SK-N-SH treated with all-trans-retinoic acid at 6 μM for 48 hours (cell line): ENCODE measurements around the gene ARHGEF1.

Experiments
- CSDC2 ChIP-seq: fragments of 250-450 bp; sonication (Bioruptor Pico); IDR thresholded peaks from 2 replicates; pipeline ENCODE4 v1.5.0; 2020; ENCODE audit warnings: mild to moderate bottlenecking, moderate library complexity
- GLIS3 ChIP-seq: fragments of 250-450 bp; sonication (Bioruptor Pico); IDR thresholded peaks from 2 replicates; pipeline ENCODE4 v1.5.0; 2020; ENCODE audit warnings: mild to moderate bottlenecking, moderate library complexity
- OSR1 ChIP-seq: fragments of 250-450 bp; sonication (Bioruptor Pico); IDR thresholded peaks from 2 replicates; pipeline ENCODE4 v1.8.0; 2022; ENCODE audit warnings: moderate library complexity, mild to moderate bottlenecking, inconsistent platforms
- SNAI2 ChIP-seq: fragments of 250-450 bp; sonication (Bioruptor Pico); IDR thresholded peaks from 2 replicates; pipeline ENCODE4 v1.5.0; 2020; ENCODE audit warnings: mild to moderate bottlenecking, moderate library complexity
- ZFP3 ChIP-seq: fragments of 250-450 bp; sonication (Bioruptor Pico); IDR thresholded peaks from 2 replicates; pipeline ENCODE4 v1.5.0; 2020; ENCODE audit warnings: mild to moderate bottlenecking, moderate library complexity
- TF ChIP-seq, protein P1 (sequence below): fragments of 250-450 bp; sonication (Bioruptor Pico); IDR thresholded peaks from 2 replicates; pipeline ENCODE4 v1.5.1; 2021; ENCODE audit warnings: mild to moderate bottlenecking, moderate library complexity
- TF ChIP-seq, protein P2 (sequence below): fragments of 250-450 bp; sonication (Bioruptor Pico); IDR thresholded peaks from 2 replicates; pipeline ENCODE4 v1.8.0; 2021; ENCODE audit warnings: low read depth, mild to moderate bottlenecking, moderate library complexity, borderline replicate concordance
- TF ChIP-seq, protein P3 (sequence below): fragments of 250-450 bp; sonication (Bioruptor Pico); IDR thresholded peaks from 2 replicates; pipeline ENCODE4 v1.5.1; 2020; ENCODE audit warnings: low read depth, mild to moderate bottlenecking, moderate library complexity

DNA sequence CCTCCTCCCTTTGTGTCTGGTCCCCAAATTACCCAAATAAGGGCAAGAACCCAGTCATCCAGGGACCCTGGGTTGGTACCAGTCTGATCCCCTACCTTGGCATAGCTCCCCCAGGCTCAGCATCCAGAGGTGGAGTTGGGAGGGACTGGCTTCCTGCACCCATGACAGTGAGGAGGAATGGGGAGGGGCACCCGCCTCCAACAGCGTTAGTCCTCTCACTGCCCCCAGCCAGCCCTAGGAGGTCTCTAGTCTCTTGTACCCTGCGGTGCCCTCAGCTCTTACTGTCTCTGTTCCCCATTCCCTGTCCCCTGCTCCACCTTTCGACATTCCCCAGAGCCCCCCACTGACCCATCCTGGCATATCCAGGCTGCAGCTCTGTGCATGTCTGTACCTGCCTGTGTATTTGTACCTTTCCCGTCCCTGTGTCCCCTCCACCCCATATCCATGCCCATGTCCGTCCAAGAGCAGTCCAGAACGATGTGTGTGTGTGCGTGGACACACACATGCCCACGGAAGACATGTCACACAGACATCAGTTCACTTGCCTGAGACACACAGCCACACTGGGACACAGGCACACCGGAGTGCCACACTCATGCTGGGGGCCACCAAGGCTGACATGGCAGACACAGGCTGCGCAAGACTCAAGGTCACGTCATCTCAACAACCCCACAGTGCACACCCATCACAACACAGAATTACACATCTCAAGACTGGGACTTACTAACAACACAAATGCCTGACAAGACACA lies 27.4 kb downstream of the ARHGEF1 start:
- TF ChIP-seq ZFP3 (CRISPR knock-in tag), result no peak
- TF ChIP-seq, protein P1, sequence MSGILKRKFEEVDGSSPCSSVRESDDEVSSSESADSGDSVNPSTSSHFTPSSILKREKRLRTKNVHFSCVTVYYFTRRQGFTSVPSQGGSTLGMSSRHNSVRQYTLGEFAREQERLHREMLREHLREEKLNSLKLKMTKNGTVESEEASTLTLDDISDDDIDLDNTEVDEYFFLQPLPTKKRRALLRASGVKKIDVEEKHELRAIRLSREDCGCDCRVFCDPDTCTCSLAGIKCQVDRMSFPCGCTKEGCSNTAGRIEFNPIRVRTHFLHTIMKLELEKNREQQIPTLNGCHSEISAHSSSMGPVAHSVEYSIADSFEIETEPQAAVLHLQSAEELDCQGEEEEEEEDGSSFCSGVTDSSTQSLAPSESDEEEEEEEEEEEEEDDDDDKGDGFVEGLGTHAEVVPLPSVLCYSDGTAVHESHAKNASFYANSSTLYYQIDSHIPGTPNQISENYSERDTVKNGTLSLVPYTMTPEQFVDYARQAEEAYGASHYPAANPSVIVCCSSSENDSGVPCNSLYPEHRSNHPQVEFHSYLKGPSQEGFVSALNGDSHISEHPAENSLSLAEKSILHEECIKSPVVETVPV (CRISPR knock-in tag), result no peak
- TF ChIP-seq, protein P2, sequence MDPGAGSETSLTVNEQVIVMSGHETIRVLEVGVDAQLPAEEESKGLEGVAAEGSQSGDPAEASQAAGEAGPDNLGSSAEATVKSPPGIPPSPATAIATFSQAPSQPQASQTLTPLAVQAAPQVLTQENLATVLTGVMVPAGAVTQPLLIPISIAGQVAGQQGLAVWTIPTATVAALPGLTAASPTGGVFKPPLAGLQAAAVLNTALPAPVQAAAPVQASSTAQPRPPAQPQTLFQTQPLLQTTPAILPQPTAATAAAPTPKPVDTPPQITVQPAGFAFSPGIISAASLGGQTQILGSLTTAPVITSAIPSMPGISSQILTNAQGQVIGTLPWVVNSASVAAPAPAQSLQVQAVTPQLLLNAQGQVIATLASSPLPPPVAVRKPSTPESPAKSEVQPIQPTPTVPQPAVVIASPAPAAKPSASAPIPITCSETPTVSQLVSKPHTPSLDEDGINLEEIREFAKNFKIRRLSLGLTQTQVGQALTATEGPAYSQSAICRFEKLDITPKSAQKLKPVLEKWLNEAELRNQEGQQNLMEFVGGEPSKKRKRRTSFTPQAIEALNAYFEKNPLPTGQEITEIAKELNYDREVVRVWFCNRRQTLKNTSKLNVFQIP (CRISPR knock-in tag), result no peak
- TF ChIP-seq OSR1 (CRISPR knock-in tag), result no peak
- TF ChIP-seq CSDC2 (CRISPR knock-in tag), result no peak
- TF ChIP-seq SNAI2 (CRISPR knock-in tag), result no peak
- TF ChIP-seq, protein P3, sequence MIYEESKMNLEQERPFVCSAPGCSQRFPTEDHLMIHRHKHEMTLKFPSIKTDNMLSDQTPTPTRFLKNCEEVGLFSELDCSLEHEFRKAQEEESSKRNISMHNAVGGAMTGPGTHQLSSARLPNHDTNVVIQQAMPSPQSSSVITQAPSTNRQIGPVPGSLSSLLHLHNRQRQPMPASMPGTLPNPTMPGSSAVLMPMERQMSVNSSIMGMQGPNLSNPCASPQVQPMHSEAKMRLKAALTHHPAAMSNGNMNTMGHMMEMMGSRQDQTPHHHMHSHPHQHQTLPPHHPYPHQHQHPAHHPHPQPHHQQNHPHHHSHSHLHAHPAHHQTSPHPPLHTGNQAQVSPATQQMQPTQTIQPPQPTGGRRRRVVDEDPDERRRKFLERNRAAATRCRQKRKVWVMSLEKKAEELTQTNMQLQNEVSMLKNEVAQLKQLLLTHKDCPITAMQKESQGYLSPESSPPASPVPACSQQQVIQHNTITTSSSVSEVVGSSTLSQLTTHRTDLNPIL, result no peak
- TF ChIP-seq GLIS3 (CRISPR knock-in tag), result no peak
